GM23248 (cell line): ENCODE measurements around the gene RAD51B. TPM values are rescaled to one million over a fixed set of nuclear protein-coding genes. Genes with fewer than 3 reads are reported as not detected.

Experiments used
- DNase-seq: peaks from one replicate; pipeline ENCODE4 v3.0.0-alpha.2; 2015
- H2AFZ ChIP-seq: fragments of 200-600 bp; sonication (generic); 2 replicates; pipeline ENCODE4 v1.6.1; 2016; ENCODE audit warnings: antibody characterized with exemption
- H3F3A ChIP-seq: fragments of 200-600 bp; sonication (generic); 2 replicates; pipeline ENCODE4 v1.6.1; 2016; ENCODE audit warnings: mild to moderate bottlenecking, antibody characterized with exemption, mixed run types; ENCODE audit not compliant: insufficient read depth
- H3K27ac ChIP-seq: fragments of 200-600 bp; sonication (generic); 2 replicates; pipeline ENCODE4 v1.5.1; 2016; ENCODE audit warnings: mild to moderate bottlenecking
- H3K27me3 ChIP-seq: fragments of 200-600 bp; sonication (generic); replicated peaks from 2 replicates; pipeline ENCODE4 v1.6.1; 2016; ENCODE audit warnings: mild to moderate bottlenecking; ENCODE audit not compliant: insufficient read depth
- H3K36me3 ChIP-seq: fragments of 200-600 bp; sonication (generic); 2 replicates; pipeline ENCODE4 v1.6.1; 2016; ENCODE audit warnings: low read depth, mild to moderate bottlenecking
- H3K4me1 ChIP-seq: fragments of 200-600 bp; sonication (generic); 2 replicates; pipeline ENCODE4 v1.6.1; 2016; ENCODE audit warnings: mild to moderate bottlenecking; ENCODE audit not compliant: insufficient read depth
- H3K4me2 ChIP-seq: fragments of 200-600 bp; sonication (generic); one replicate; pipeline ENCODE4 v1.6.1; 2016; ENCODE audit warnings: mild to moderate bottlenecking; ENCODE audit not compliant: unreplicated experiment
- H3K4me3 ChIP-seq: fragments of 200-600 bp; sonication (generic); 2 replicates; pipeline ENCODE4 v1.5.1; 2016; ENCODE audit warnings: mild to moderate bottlenecking
- H3K79me2 ChIP-seq: fragments of 200-600 bp; sonication (generic); 2 replicates; pipeline ENCODE4 v1.6.1; 2016; ENCODE audit warnings: mild to moderate bottlenecking; ENCODE audit not compliant: insufficient read depth
- H3K9ac ChIP-seq: fragments of 200-600 bp; sonication (generic); 2 replicates; pipeline ENCODE4 v1.6.1; 2016; ENCODE audit warnings: mild to moderate bottlenecking
- H3K9me2 ChIP-seq: fragments of 200-600 bp; sonication (generic); 2 replicates; pipeline ENCODE4 v1.6.1; 2016; ENCODE audit warnings: mixed run types, mild to moderate bottlenecking, moderate library complexity; ENCODE audit not compliant: insufficient read depth
- H3K9me3 ChIP-seq: fragments of 200-600 bp; sonication (generic); one replicate; pipeline ENCODE4 v1.6.1; 2017; ENCODE audit warnings: low read depth
- H4K20me1 ChIP-seq: fragments of 200-600 bp; sonication (generic); 2 replicates; pipeline ENCODE4 v1.6.0; 2016; ENCODE audit not compliant: insufficient read depth
- EZH2 ChIP-seq: fragments of 200-600 bp; sonication (generic); IDR thresholded peaks from 2 replicates; pipeline ENCODE4 v1.6.1; 2018; ENCODE audit warnings: antibody characterized with exemption, mild to moderate bottlenecking; ENCODE audit not compliant: insufficient read depth, poor library complexity, severe bottlenecking
- EZH2phosphoT487 ChIP-seq: fragments of 200-600 bp; sonication (generic); IDR thresholded peaks from 2 replicates; pipeline ENCODE4 v1.6.1; 2018; ENCODE audit warnings: antibody characterized with exemption, moderate library complexity, mild to moderate bottlenecking, low read depth; ENCODE audit not compliant: insufficient read depth
- WGBS, 2 experiments: methylation state at CpG; one replicate each; pipeline ENCODE4 v1.1.6; 2015 to 2017; ENCODE audit warnings: low lambda C conversion rate in 2 of 2, low coverage in 1 of 2; ENCODE audit errors: missing lambda C conversion rate in 2 of 2; 5-methylcytosine and 5-hydroxymethylcytosine counted together
- in situ Hi-C: fragments of 300-500 bp; cut with MboI; formaldehyde crosslinking; loops from 2 replicates; pipeline ENCODE4 v1.15.0; 2020
- polyA plus RNA-seq: library from polyadenylated mRNA; unstranded; fragments of >200 nt; fragmentation: Nextera tagmentation; extraction: Ambion mirVana; gene quantifications from 2 replicates; pipeline ENCODE4 v1.2.1, GENCODE V29; 2016
- total RNA-seq: library from RNA; depleted of rRNA; stranded (reverse); fragments of >200 nt; shearing (Covaris generic); gene quantifications from 2 replicates; pipeline ENCODE4 v1.2.3, GENCODE V29; 2014

Gene RAD51B
- total and polyA plus RNA-seq, 2 experiments from 2014 or later = 4.0 to 8.8 TPM

DNA sequence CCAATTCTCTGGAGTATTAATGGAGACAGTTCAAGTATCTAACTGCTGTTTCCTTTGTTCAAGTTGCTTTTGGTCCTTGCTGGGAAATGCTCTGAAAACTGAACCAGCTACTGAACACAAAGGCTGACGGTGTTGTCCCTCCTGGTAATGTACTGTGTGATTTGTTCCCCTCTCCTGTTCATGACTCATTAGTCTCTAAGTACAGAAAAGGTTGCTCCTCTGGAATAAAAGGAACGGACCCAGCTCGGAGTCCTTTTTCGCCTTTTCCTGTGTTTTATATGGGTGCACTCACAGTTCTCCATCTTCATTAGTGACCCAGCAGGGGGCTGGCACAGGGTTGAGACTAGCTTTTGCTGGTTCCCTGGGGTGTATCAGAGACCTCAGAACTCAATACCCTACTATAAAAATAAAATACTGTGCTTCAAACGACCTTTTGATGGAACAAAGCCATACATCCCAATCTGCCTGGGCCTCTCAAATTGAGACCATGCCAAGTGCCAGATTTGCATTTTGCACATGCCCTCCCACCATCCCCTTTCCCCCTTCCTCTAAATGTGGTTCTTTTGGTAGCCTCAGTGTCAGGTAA lies 269.7 kb downstream of the RAD51B start:
- Histone ChIP-seq H3F3A (no peaks in the 10 kb centered on the region), H3K4me2 (no peak overlapping the region)
- in situ Hi-C loops = no loop called here

DNA sequence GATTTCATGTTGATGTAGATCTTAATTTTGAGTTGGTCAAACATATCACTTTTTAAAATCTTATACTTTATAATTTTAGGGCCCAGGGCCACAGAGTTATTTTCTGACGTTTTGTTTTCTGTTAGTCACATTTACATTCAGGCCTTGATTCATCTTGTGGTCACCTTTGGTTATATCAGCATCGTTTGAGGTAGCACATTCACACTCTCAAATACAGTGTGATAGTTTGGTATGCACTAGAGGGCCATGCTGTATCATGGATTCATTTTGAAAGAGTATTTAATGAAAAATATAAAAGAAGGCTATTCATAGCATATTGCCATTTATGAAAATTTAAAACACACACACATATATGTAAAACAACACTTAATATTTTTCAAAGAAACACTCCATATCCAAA lies 274.6 kb downstream of the RAD51B start:
- H3K27ac ChIP-seq = no peak overlapping the region
- H3K9me2 ChIP-seq = no peaks in the 10 kb centered on the region
- H2AFZ ChIP-seq = no peak overlapping the region
- DNase-seq = peak; percentile 20
- peaks cover 7% of the 10 kb centered on the region; the same call in 1 of the 2 replicates for H3K4me1 ChIP-seq
- 30 to 34% methylated on average over 2 of the region's 2 CpGs for WGBS, 2 experiments
- no peaks in the 10 kb centered on the region for H3K36me3 ChIP-seq
- H4K20me1 ChIP-seq = no peaks in the 10 kb centered on the region
- H3K27me3 ChIP-seq = no peaks in the 10 kb centered on the region
- in situ Hi-C loops = no loop called here
- H3F3A ChIP-seq = no peaks in the 10 kb centered on the region
- H3K4me3 ChIP-seq = no peak overlapping the region
- H3K79me2 ChIP-seq = no peaks in the 10 kb centered on the region
- no peak overlapping the region for H3K9ac ChIP-seq
- no peaks in the 10 kb centered on the region for H3K9me3 ChIP-seq
- H3K4me2 ChIP-seq = no peak overlapping the region
- TF ChIP-seq EZH2 (no peak), EZH2phosphoT487 (no peak)

More for the DNA sequence above, 269.7 kb downstream of the RAD51B start:
- Histone ChIP-seq H3K27ac (no peak overlapping the region), H3K4me1 (peaks cover 6% of the 10 kb centered on the region; the same call in 1 of the 2 replicates), H3K27me3 (no peaks in the 10 kb centered on the region), H3K9me3 (no peaks in the 10 kb centered on the region), H3K79me2 (no peaks in the 10 kb centered on the region), H2AFZ (peak overlapping the region; percentile 48; the same call in 1 of the 2 replicates), H3K4me3 (no peak overlapping the region), H3K9ac (no peak overlapping the region), H3K9me2 (no peaks in the 10 kb centered on the region), H3K36me3 (no peaks in the 10 kb centered on the region), H4K20me1 (no peaks in the 10 kb centered on the region)
- WGBS, 2 experiments = 81 to 83% methylated on average over 5 of the region's 5 CpGs
- peak; percentile 8 for DNase-seq
- TF ChIP-seq EZH2 = no peak
- no peak for TF ChIP-seq EZH2phosphoT487

DNA sequence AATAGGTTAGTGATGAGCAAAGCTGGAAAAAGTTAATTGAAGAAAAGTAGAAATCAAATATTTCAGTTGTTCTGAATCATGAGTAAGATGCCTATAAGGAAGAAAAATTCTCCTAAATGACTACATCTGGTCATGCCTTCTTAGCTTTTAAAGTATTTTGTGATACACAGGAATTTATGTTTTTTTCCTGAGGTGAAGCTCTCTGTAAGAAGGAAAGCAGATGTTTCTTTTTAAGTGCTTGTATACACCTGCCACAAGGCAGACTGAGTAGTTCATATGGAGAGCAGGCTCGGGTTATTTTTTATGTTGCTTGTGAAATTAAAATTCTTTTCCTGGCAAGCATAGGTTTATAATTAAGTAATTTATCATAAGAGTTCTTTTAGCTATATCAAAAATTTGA lies 275.2 kb downstream of the RAD51B start:
- no peak overlapping the region for H3K4me3 ChIP-seq
- H2AFZ ChIP-seq = no peak overlapping the region
- DNase-seq = peak; percentile 20
- no peak overlapping the region for H3K4me2 ChIP-seq
- no peaks in the 10 kb centered on the region for H3K9me3 ChIP-seq
- H3K79me2 ChIP-seq = no peaks in the 10 kb centered on the region
- H3F3A ChIP-seq = no peaks in the 10 kb centered on the region
- no peaks in the 10 kb centered on the region for H4K20me1 ChIP-seq
- peaks cover 7% of the 10 kb centered on the region; the same call in 1 of the 2 replicates for H3K4me1 ChIP-seq
- H3K36me3 ChIP-seq = no peaks in the 10 kb centered on the region
- no peak overlapping the region for H3K27ac ChIP-seq
- no peaks in the 10 kb centered on the region for H3K27me3 ChIP-seq
- no peaks in the 10 kb centered on the region for H3K9me2 ChIP-seq
- no peak for TF ChIP-seq EZH2
- no peak for TF ChIP-seq EZH2phosphoT487
- WGBS, 2 experiments = 91 to 93% methylated on average over 1 of the region's 1 CpG
- in situ Hi-C loops = no loop called here
- no peak overlapping the region for H3K9ac ChIP-seq

DNA sequence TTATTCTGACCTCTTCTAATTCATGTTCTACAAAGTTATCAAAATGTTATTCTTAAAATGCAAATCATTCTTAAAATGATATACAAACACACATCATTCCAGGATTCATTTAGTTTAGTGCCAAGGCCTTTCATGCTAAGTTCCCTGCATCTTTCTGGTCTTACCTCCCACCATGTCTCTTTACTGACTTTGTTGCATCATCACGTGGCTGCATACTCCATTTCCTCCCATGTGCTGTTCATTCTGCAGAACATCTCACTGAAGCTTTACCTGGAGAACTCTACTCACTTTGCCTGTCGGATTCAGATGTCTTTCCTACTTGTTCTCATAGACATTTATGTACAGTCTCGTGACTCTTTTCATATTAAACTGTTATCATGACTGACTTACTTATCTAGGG lies 278.1 kb downstream of the RAD51B start:
- Histone ChIP-seq H3K79me2 (no peaks in the 10 kb centered on the region), H3K27me3 (no peaks in the 10 kb centered on the region), H3K27ac (no peak overlapping the region), H3F3A (no peaks in the 10 kb centered on the region), H3K9ac (no peak overlapping the region), H3K4me3 (no peak overlapping the region), H3K4me2 (no peak overlapping the region), H3K4me1 (peaks cover 7% of the 10 kb centered on the region; the same call in 1 of the 2 replicates), H3K36me3 (no peaks in the 10 kb centered on the region), H3K9me3 (no peaks in the 10 kb centered on the region), H4K20me1 (no peaks in the 10 kb centered on the region), H2AFZ (no peak overlapping the region), H3K9me2 (no peaks in the 10 kb centered on the region)
- TF ChIP-seq EZH2 = no peak
- no peak for TF ChIP-seq EZH2phosphoT487
- DNase-seq = no peak
- in situ Hi-C loops = no loop called here
- 74 to 80% methylated on average over 3 of the region's 3 CpGs for WGBS, 2 experiments
